ENCODE data around the gene FLYWCH1. TPM values are rescaled to one million over a fixed set of nuclear protein-coding genes. Genes with fewer than 3 reads are reported as not detected.

FLYWCH1 gene
- total and polyA plus RNA-seq, 9 of the 15 experiments (the other 6 are each of a cell fraction or from before 2014, with no cell fraction given): 0.18 to 33.6 (median 11.3) TPM

DNA sequence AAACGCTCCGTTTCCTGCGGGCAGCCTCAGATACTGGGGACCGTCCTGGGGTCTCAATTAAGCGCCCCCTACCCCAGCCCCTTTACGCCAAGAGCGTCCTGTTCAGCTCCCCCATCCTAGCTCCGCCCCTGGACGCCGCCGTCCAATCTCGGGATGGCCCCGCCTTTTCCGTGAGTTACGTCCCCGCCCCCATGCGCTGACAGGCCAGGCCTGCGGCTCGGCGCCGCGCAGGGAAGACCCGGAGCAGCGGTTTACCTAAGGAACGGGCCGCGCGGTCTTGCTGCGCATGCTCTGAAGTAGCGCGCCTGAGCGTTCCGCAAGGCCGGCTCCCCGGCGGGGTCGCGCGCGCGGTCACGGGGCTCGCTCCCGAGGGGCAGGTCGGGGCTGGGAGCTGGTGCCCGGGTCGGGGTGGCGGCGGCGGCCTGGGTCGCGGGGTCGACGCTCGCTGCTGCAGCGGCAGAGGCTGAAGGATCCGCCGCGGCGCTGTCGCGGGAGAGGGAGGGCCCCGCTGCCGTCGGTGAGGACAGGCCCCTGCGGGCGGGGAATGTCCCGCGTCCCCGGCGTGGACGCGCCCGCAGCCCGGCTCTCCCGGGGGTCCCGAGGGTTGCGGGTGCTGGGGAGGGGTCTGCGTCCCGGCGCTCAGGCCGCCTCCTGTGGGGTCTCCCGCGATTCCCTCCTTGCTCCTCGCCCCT is at the start of gene FLYWCH1 (continued):
- TF ChIP-seq EP400 (IDR thresholded peaks at IDR 0.05): peak; percentile 52; the same call in 1 of the 2 replicates
- TF ChIP-seq YY1 (IDR thresholded peaks at IDR 0.05; ENCODE audit: borderline replicate concordance in 1 of 3, control insufficient read depth in 1 of 3, extremely low read depth in 1 of 3, insufficient read depth in 3 of 3, insufficient read length in 1 of 3, insufficient replicate concordance in 2 of 3, low read depth in 1 of 3, low read length in 2 of 3): peak in 2 of 3 experiments; percentile 54 to 79
- TF ChIP-seq TEAD4 (IDR thresholded peaks at IDR 0.05; ENCODE audit: low read length): no peak
- TF ChIP-seq TEAD4 (CRISPR knock-in tag; IDR thresholded peaks at IDR 0.05; ENCODE audit: borderline replicate concordance): 0 out of 2 replicates have a peak, but pooled peaks have one; percentile 31
- TF ChIP-seq TSC22D4 (tag; IDR thresholded peaks at IDR 0.05): no peak
- peak; percentile 98 for TF ChIP-seq ZNF766 (CRISPR knock-in tag; conservative IDR thresholded peaks at IDR 0.05)
- TF ChIP-seq, protein P1, sequence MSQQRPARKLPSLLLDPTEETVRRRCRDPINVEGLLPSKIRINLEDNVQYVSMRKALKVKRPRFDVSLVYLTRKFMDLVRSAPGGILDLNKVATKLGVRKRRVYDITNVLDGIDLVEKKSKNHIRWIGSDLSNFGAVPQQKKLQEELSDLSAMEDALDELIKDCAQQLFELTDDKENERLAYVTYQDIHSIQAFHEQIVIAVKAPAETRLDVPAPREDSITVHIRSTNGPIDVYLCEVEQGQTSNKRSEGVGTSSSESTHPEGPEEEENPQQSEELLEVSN (IDR thresholded peaks at IDR 0.05; ENCODE audit: borderline replicate concordance in 1 of 2, extremely low read depth in 1 of 2, insufficient read depth in 1 of 2, insufficient read length in 1 of 2, low read depth in 1 of 2, low read length in 1 of 2, poor library complexity in 1 of 2, severe bottlenecking in 1 of 2): peak in 1 of 2 experiments; percentile 45
- peak; percentile 68; the same call in 1 of the 2 replicates for TF ChIP-seq ZNF589 (CRISPR knock-in tag; IDR thresholded peaks at IDR 0.05; ENCODE audit: low read depth)
- peak; percentile 85 for TF ChIP-seq ATF7 (IDR thresholded peaks at IDR 0.05)
- no peak for TF ChIP-seq ZEB2 (IDR thresholded peaks at IDR 0.05)
- TF ChIP-seq, protein P2, sequence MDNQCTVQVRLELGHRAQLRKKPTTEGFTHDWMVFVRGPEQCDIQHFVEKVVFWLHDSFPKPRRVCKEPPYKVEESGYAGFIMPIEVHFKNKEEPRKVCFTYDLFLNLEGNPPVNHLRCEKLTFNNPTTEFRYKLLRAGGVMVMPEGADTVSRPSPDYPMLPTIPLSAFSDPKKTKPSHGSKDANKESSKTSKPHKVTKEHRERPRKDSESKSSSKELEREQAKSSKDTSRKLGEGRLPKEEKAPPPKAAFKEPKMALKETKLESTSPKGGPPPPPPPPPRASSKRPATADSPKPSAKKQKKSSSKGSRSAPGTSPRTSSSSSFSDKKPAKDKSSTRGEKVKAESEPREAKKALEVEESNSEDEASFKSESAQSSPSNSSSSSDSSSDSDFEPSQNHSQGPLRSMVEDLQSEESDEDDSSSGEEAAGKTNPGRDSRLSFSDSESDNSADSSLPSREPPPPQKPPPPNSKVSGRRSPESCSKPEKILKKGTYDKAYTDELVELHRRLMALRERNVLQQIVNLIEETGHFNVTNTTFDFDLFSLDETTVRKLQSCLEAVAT (IDR thresholded peaks at IDR 0.05): no peak
- peak; percentile 98 for TF ChIP-seq KAT7 (CRISPR knock-in tag; IDR thresholded peaks at IDR 0.05; ENCODE audit: borderline replicate concordance)
- peak; percentile 93 for TF ChIP-seq ESRRA (IDR thresholded peaks at IDR 0.05; ENCODE audit: borderline replicate concordance, low read depth)
- TF ChIP-seq HDAC6 (IDR thresholded peaks at IDR 0.05; ENCODE audit: low read depth, low read length): no peak
- no peak for TF ChIP-seq NFE2L1 (tag; IDR thresholded peaks at IDR 0.05; ENCODE audit: borderline replicate concordance, low read depth)
- TF ChIP-seq HMGN3 (IDR thresholded peaks at IDR 0.05; ENCODE audit: borderline replicate concordance, extremely low read depth, insufficient read length, low read depth, low read length): peak; percentile 77
- peak; percentile 96 for TF ChIP-seq CBFB (CRISPR knock-in tag; IDR thresholded peaks at IDR 0.05)
- TF ChIP-seq ZC3H4 (CRISPR knock-in tag; IDR thresholded peaks at IDR 0.05; ENCODE audit: borderline replicate concordance): 0 out of 2 replicates have a peak, but pooled peaks have one; percentile 71
- TF ChIP-seq, protein P3, sequence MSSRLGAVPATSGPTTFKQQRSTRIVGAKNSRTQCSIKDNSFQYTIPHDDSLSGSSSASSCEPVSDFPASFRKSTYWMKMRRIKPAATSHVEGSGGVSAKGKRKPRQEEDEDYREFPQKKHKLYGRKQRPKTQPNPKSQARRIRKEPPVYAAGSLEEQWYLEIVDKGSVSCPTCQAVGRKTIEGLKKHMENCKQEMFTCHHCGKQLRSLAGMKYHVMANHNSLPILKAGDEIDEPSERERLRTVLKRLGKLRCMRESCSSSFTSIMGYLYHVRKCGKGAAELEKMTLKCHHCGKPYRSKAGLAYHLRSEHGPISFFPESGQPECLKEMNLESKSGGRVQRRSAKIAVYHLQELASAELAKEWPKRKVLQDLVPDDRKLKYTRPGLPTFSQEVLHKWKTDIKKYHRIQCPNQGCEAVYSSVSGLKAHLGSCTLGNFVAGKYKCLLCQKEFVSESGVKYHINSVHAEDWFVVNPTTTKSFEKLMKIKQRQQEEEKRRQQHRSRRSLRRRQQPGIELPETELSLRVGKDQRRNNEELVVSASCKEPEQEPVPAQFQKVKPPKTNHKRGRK (tag; IDR thresholded peaks at IDR 0.05): no peak
- no peak for TF ChIP-seq C11orf30 (IDR thresholded peaks at IDR 0.05; ENCODE audit: low read depth)
- 0 out of 2 replicates have a peak, but pooled peaks have one; percentile 41 for TF ChIP-seq NCOA6 (IDR thresholded peaks at IDR 0.05)

Data from K562 (cell line).